Uterus (tissue), 2 donors: ENCODE data around the gene GIPC2.

Experiments
- CTCF ChIP-seq, 4 experiments: fragments of 200-600 bp in 2 of 4; fragments of 450-650 bp in 2 of 4; sonication (generic) in 2 of 4; IDR thresholded peaks; one replicate each; pipeline ENCODE4 v1.5.1; 2016 to 2019; ENCODE audit warnings: antibody characterized with exemption in 4 of 4, mild to moderate bottlenecking in 2 of 4, moderate library complexity in 1 of 4
- POLR2A ChIP-seq, 2 donors: fragments of 450-650 bp; IDR thresholded peaks; one replicate each; pipeline ENCODE4 v1.6.1; 2016; ENCODE audit warnings: antibody characterized with exemption in 2 of 2, mild to moderate bottlenecking in 1 of 2, moderate library complexity in 1 of 2

DNA sequence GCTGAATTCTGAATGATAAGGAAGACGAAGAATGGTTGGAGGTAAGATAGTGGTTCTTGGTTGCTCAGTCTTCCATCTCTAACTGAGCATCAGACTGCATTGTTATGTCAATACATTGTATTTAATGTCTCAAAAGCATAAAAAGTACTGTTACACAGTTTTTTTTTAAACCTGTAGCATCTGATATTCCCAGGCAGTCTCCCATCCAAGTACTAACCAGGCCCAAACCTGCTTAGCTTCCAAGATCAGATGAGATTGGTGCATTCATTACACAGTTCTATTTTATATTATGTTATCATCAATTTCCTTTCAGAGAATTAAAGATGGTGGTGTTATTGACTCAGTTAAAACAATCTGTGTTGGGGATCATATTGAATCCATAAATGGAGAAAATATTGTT is 48.9 kb downstream of the GIPC2 start:
- TF ChIP-seq CTCF (IDR thresholded peaks at IDR 0.05) (no peak), POLR2A (IDR thresholded peaks at IDR 0.05) (no peak)
